Glutamatergic neuron (in vitro differentiated cells): Measurements from ENCODE around the gene VPS37B. TPM values are rescaled to one million over a fixed set of nuclear protein-coding genes. Genes with fewer than 3 reads are reported as not detected.

Experiments used
- DNase-seq: peaks from one replicate; pipeline ENCODE4 v3.0.0; 2022
- H3K27ac Mint-ChIP-seq: one replicate; pipeline ENCODE4 v1.8.0; 2020; ENCODE audit warnings: mild to moderate bottlenecking, mixed read lengths, inconsistent platforms; ENCODE audit not compliant: unreplicated experiment
- H3K27me3 Mint-ChIP-seq: one replicate; pipeline ENCODE4 v1.8.0; 2020; ENCODE audit warnings: mild to moderate bottlenecking, moderate library complexity, mixed read lengths, inconsistent platforms; ENCODE audit not compliant: unreplicated experiment
- H3K36me3 Mint-ChIP-seq: one replicate; pipeline ENCODE4 v1.8.0; 2020; ENCODE audit warnings: mild to moderate bottlenecking, mixed read lengths, inconsistent platforms; ENCODE audit not compliant: unreplicated experiment
- H3K4me1 Mint-ChIP-seq: one replicate; pipeline ENCODE4 v1.8.0; 2020; ENCODE audit warnings: mild to moderate bottlenecking, low read depth, mixed read lengths, inconsistent platforms; ENCODE audit not compliant: unreplicated experiment
- H3K4me3 Mint-ChIP-seq: one replicate; pipeline ENCODE4 v1.8.0; 2020; ENCODE audit warnings: mild to moderate bottlenecking, mixed read lengths, inconsistent platforms; ENCODE audit not compliant: unreplicated experiment
- H3K9me3 Mint-ChIP-seq: one replicate; pipeline ENCODE4 v1.8.0; 2020; ENCODE audit warnings: mild to moderate bottlenecking, moderate library complexity, mixed read lengths, inconsistent platforms; ENCODE audit not compliant: unreplicated experiment
- total RNA-seq: library from RNA; stranded (reverse); fragmentation: NEBNext Ultra II Directional; extraction: Animal tissue kit (Norgen Biotek cat#: 25700); gene quantifications from one replicate; pipeline ENCODE4 v1.2.1, GENCODE V29; 2021; ENCODE audit not compliant: unreplicated experiment
- TF ChIP-seq, protein P1 (sequence below): fragments of 200-600 bp; sonication (generic); IDR thresholded peaks from one replicate; pipeline ENCODE4 v1.5.0; 2021; ENCODE audit not compliant: partially characterized antibody, unreplicated experiment

The VPS37B gene
- total RNA-seq, 1 donor from 2014 or later = 19.7 TPM

DNA sequence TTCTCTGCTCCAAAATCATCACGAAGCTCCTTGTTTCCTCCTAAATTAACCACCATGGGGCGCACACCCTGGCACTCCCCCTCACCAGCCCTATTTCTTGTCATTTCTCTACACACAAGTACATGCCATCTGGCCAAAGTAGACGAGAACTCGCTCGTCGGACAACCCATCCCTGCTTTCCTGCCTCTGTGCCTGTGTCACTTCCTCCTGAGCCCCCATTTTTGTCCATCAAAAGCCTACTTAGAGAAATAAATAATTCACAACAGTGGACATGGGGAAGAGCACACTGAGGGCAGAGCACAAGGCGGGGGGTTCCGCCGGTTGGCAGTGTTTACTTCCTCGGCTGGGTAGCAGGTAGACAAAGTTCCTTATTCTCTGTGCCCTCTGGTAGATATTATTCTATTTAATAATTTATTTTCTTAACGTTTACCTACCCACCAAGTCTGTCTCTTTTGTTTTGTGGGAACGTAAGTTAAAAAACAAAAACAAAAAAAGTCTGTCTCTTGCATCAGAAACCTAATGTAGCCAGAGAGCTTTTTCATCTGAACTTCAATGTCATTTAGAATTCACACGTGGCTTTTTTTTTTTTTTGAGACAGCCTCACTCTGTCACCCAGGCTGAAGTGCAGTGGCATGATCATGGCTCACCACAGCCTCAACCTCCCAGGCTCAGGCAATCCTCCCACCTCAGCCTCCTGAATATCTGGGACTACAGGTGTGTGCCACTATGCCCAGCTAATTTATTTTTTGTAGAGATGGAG is 6.0 kb downstream of the VPS37B start:
- DNase-seq = no peak
- no peak overlapping the region for H3K27ac Mint-ChIP-seq
- peaks cover 5% of the 10 kb centered on the region for H3K27me3 Mint-ChIP-seq
- no peak overlapping the region for H3K4me3 Mint-ChIP-seq
- peaks cover 5% of the 10 kb centered on the region for H3K9me3 Mint-ChIP-seq
- H3K36me3 Mint-ChIP-seq = no peaks in the 10 kb centered on the region
- peaks cover 29% of the 10 kb centered on the region for H3K4me1 Mint-ChIP-seq
- TF ChIP-seq, protein P1, sequence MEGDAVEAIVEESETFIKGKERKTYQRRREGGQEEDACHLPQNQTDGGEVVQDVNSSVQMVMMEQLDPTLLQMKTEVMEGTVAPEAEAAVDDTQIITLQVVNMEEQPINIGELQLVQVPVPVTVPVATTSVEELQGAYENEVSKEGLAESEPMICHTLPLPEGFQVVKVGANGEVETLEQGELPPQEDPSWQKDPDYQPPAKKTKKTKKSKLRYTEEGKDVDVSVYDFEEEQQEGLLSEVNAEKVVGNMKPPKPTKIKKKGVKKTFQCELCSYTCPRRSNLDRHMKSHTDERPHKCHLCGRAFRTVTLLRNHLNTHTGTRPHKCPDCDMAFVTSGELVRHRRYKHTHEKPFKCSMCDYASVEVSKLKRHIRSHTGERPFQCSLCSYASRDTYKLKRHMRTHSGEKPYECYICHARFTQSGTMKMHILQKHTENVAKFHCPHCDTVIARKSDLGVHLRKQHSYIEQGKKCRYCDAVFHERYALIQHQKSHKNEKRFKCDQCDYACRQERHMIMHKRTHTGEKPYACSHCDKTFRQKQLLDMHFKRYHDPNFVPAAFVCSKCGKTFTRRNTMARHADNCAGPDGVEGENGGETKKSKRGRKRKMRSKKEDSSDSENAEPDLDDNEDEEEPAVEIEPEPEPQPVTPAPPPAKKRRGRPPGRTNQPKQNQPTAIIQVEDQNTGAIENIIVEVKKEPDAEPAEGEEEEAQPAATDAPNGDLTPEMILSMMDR = no peak

DNA sequence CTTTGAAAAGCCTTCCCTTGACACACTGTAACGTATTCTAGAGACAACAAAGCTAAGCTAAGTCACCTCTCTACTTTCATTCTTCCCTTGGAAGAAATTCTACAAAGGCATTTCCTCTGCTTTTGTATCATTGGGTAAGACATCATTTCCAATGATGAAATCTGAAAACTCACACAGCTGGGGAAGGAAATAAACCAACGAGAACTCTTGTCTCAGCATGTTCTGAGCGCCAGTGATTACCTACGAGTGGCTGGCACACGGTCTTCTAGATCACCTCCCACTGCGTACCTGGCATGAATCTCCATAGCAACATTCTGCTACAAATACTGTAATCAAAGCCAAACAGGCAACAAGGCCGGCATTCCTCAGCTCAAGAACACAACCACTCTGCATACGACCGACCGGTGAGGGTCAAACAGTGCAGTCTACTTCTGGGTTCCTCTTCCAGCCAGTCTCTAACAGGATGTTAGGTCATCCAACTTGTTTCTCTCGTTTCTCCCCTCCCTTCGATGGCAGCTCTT is 7.6 kb downstream of the VPS37B start:
- peaks cover 3% of the 10 kb centered on the region for H3K27me3 Mint-ChIP-seq
- H3K27ac Mint-ChIP-seq = no peak overlapping the region
- peaks cover 4% of the 10 kb centered on the region for H3K9me3 Mint-ChIP-seq

DNA sequence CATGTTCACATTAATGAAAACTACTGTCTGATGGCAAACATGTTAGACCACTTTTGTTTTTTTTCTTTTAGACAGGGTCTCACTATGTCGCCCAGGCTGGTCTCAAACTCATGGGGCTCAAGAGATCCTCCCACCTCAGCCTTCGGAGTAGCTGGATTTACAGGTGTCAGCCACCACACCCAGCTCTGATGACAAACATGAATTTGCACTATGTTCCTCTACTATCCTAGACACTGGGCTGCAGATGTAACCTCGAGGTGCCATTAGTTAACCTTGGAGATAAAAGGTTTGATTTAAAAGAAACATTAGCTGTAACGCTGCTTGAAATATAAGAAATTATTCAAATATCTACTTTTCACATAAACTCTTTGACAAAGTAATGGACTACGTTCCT is 8.1 kb downstream of the VPS37B start:
- Mint-ChIP-seq H3K4me1 (peaks cover 34% of the 10 kb centered on the region), H3K4me3 (no peak overlapping the region)

More for the DNA sequence above, 7.6 kb downstream of the VPS37B start:
- no peak for DNase-seq
- Mint-ChIP-seq H3K4me3 (no peak overlapping the region), H3K36me3 (no peaks in the 10 kb centered on the region), H3K4me1 (peaks cover 34% of the 10 kb centered on the region)
- TF ChIP-seq, protein P1 = no peak

DNA sequence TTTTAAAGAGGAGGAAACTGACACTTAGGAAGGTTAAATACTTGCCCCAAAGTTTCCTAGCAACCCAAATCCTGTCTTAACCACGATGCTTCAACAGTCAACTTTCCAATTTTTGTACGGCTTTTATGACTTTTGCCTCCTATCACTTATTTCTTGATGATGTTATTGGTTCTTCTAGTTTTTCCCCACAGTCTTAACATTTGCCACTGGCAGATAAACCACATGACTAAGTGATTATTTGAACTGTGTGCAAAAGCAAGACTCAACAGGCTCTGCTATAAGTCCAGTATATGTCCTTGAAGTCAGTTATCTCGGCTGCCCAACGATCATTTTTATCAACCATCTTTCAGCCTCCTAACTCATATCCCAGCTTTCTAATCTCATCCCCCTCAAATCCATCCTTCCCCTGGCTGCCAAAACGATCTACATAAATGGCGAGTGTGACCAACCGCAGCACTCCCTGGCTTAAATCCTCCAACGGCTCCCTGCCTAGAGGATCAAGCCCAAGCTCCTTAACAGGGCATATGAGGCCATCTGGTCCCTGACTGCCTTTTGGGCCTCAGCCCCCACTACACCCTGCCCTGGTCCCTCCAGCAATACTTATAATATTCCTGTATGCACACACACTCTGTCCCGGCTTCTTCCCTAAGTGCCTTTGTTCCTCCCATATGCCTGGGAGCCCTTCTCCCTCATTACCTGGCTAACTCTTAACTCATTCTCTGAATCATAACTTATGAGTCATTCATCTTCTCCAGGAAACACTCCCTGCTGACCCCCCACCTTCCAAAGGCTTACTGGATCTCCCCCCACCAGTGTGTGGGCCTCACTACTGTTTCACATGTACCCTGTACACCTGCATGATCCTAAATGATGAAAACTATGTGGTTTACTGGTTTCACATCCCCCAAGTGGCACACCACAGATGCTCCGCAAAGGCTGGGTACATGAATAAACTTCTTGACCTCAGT is 8.8 kb downstream of the VPS37B start:
- Mint-ChIP-seq H3K9me3 (peaks cover 4% of the 10 kb centered on the region), H3K4me3 (peak overlapping the region; percentile 22), H3K27me3 (peaks cover 3% of the 10 kb centered on the region), H3K4me1 (peaks cover 33% of the 10 kb centered on the region), H3K27ac (peak overlapping the region; percentile 13), H3K36me3 (no peaks in the 10 kb centered on the region)
- TF ChIP-seq, protein P1 = no peak
- DNase-seq = no peak

More for the DNA sequence above, 8.1 kb downstream of the VPS37B start:
- Mint-ChIP-seq H3K9me3 (peaks cover 4% of the 10 kb centered on the region), H3K27ac (no peak overlapping the region), H3K27me3 (peaks cover 3% of the 10 kb centered on the region), H3K36me3 (no peaks in the 10 kb centered on the region)
- DNase-seq = no peak
- TF ChIP-seq, protein P1 = no peak
